ENCODE measurements around the gene COMMD8.

DNA sequence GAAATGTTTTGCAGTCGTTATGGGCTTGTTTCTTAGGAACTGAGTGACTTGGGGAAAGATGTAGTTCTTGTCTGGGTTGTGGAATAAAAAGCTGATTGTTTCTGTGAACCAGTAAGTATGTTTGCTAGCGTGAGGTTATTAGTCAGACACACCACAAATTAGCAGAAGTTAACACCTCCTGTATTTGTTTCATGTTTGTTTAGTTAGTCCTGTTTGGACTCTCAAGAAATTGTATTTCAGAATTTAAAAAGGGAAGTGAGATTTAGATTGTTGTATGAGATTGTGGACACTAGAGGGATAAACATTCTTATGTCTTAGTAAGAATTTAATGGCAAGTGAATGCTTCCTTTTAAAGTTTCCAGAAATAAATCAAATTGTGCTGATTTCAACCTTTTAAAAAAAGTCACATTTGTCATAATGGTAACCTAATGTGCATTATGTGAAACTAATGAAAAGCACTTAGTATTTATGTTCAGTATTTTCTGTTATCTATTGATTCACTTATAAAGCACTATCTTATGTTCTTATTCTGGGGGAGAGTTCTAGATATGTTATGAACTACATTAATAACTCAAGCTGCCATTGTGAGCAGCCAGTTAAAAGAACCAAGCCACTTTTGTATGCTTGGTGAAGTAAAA is 47.1 kb upstream of the COMMD8 start:
- no peak for TF ChIP-seq POLR2A (IDR thresholded peaks at IDR 0.05)
- TF ChIP-seq, protein P1, sequence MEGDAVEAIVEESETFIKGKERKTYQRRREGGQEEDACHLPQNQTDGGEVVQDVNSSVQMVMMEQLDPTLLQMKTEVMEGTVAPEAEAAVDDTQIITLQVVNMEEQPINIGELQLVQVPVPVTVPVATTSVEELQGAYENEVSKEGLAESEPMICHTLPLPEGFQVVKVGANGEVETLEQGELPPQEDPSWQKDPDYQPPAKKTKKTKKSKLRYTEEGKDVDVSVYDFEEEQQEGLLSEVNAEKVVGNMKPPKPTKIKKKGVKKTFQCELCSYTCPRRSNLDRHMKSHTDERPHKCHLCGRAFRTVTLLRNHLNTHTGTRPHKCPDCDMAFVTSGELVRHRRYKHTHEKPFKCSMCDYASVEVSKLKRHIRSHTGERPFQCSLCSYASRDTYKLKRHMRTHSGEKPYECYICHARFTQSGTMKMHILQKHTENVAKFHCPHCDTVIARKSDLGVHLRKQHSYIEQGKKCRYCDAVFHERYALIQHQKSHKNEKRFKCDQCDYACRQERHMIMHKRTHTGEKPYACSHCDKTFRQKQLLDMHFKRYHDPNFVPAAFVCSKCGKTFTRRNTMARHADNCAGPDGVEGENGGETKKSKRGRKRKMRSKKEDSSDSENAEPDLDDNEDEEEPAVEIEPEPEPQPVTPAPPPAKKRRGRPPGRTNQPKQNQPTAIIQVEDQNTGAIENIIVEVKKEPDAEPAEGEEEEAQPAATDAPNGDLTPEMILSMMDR (IDR thresholded peaks at IDR 0.05): peak in 3 of 12 donors; percentile 12 to 33 (median 29)

Measured in heart left ventricle (tissue), 13 donors.